ENCODE data around the gene KLC1.

KLC1 gene

DNA sequence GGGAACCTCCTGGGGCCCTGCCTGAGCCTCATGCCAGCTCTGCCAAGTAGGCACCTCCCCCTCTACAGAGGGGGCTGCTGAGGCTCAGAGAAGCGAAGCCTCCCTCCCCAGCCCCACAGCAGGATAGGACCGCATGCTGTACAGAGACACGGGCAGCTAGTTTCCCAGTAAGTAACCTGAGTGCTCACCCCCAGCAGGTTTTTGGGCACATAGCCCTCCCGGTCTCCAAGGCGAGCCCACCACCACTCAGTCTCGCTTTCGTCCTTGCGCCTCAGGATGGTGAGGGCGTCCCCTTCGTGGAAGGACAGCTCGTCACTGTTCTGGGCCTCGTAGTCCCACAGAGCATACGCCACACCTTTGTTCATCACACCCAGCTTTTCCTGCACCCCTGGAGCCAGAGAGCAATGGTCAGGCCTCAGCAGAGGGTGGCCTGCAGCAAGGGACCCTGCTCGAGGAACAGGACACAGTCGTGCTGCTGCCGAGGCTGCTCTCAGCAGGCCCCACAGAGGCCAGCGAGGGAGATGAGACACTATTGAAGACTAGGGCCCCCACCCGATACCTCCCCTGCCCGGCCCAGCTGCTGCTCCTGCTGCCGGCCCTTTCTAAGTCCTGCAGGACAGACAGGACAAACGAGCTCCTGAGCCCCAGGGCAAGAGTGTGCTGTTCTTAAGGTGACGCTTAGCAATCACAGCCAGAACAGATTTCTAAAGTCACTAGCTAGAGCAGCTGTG is 107.0 kb downstream of the KLC1 start:
- DNase-seq (ENCODE audit: low read depth), result no peak

DNA sequence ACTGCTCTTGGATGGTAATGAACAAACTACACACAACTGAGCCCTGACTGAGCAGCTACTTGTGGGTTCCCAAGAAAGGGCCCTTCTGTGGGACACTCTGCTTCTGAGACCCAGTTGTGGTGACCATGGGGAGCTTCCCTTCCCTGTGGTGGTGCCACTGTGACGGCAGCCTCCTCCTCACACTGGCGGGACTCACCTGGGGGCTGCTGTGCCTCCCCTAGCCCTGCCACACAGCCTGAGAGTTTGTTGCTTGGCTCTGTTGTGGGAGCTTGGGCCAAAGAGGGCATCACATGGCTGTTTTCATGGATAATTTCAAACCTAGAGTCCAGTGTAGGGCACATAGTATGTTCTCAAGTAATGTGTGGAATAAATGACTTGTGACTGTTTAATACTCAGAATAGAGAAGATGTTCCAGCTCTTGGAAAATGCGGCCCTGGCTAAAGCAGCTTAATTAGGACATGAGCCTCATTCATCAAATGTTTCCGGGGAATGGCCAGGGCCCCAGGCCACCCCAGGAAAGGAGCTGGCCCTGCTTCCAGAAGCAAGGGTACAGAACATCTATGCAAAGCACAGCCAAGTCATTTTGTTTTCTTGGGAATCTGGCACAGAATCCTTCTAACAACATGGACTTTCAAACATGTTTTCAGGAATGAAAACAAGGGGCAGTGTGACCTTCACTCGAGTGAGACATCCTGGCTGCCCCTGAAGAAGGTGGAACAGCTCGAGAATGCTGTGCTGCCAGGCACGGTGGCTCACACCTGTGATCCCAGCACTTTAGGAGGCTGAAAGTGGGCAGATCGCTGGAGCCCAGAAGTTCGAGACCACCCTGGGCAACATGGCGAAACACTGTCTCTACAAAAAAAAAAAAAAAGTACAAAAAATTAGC is 107.8 kb downstream of the KLC1 start:
- DNase-seq (ENCODE audit: low read depth), result no peak

DNA sequence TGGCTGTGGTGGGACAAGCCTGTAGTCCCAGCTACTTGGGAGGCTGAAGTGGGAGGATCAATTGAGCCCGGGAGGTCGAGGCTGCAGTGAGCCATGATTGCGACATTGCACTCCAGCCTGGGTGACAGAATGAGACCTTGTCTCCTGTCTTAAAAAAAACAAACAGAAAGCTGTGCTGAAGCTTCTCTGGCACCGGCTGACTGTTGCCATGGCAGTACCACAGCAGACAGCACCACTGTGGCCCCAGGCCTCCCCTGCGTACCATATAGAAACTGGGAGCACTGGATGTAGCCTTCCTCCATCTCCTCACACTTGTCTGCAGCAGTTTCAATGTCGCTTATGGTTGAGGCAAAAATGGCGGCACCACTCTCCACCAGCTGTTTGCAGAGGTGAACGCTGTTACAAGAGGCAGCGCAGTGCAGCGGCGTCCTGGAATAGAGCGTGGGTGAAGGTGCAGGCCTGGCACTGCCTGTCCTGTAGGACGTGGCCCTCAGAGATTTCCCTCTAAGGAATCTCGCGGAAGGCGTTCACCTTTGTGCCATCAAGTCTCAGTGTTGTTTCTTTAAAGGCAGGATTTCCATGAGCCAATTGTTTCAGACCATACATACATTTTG is 108.5 kb downstream of the KLC1 start:
- no peak for DNase-seq (ENCODE audit: low read depth)

DNA sequence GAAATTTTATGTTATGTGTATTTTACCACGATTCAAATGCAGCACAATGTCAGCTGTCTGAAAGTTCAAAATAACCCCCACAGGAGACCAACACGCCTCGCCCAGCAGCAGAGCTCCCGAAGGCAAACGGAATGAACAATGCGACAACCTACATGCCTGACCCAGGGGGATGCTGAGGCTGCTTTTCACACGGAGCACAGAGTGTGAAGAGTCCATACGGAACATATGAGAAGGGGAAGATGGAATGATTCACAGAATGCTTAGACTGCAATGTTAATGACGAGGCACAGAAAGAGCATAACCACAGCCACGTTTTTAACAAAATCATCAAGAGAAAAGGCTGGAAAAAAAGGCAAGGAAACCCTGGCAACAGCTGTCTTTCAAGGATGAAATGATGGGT is 109.2 kb downstream of the KLC1 start:
- no peak for DNase-seq (ENCODE audit: low read depth)

DNA sequence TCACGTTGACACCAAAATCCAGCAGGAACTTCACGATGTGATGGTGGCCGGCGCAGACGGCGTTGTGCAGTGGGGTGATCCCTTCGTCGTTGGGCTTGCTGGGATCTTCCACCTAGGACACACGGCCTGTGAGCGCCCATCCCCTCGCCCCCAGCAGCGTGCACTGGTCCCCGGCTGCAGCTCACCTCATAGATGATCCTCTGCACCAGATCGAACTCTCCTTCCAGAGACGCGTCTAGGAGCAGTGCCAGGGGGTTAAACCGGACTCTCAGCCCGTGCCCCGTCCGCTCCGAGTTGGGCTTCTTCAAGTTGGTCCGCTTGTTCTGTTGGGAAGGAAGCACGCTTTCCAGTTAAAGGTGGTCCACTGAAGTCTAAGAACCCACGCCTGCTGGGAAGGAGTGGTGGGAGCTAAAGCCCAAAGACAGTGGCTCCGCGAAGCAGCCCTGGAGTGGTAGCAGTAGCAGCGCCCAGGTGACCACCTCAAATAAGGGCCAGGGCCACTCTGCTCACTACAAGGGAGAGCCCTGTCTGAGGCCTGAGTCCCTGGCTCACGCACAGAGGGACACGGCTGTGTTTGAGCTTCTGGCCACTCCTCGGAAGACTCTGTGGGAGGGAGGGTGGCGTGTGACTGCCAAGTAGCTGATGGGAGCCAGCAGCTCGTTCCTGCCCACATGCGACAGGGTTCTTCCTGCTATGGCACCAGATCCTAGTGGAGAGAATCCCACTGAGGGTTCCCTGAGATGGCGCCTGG is 109.9 kb downstream of the KLC1 start:
- DNase-seq (ENCODE audit: low read depth), result no peak

DNA sequence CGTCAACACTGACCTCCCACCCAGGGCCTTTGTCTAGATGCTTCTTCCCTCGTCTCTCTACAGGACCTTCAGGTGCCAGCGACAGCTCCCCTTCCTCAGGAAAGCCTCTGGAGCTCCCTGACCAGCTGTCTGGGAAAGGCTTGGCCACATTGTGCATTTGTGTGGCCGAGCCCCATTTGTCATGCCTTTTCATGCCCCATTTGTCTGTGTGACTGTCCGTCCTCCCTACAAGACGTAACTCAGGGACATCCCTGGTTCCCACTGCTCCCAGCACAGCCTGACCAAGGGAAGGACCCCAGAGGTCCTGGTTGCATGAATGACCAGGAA is 110.4 kb downstream of the KLC1 start:
- no peak for DNase-seq (ENCODE audit: low read depth)

DNA sequence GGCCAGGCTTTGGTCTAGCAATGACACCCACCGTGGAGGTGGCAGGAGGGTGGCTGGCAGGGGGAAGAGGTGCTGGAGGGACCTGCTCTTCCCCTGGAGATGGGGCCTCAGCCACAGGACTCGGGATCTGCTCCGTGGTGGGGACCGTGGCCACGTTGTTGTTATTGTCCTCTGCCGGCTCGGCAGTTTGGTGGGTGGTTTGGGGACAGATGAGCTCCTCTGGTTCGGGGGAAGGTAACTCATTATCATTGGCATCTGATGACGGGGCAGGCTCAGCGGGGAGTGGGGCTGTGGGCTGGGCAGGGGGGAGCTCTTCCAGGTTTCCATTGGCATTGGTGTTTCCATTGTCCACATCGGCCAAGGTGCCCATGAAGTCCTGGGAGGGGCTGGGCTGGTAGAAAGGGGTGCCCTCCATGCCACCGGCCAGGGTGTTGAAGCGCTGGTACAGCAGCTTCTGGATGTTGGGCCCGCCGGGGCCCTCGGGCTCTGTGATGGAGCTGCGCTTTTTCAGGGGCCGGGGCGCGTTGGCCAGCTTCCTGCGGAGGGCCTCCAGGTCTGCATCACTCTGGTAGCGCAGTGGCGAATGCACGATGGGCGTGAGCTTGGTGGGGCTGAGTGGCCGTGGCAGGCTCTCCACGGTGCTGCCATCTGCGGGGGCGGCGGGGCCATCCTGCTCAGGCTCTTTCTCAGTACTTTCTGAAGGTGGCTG is 110.9 kb downstream of the KLC1 start:
- no peak for DNase-seq (ENCODE audit: low read depth)

DNA sequence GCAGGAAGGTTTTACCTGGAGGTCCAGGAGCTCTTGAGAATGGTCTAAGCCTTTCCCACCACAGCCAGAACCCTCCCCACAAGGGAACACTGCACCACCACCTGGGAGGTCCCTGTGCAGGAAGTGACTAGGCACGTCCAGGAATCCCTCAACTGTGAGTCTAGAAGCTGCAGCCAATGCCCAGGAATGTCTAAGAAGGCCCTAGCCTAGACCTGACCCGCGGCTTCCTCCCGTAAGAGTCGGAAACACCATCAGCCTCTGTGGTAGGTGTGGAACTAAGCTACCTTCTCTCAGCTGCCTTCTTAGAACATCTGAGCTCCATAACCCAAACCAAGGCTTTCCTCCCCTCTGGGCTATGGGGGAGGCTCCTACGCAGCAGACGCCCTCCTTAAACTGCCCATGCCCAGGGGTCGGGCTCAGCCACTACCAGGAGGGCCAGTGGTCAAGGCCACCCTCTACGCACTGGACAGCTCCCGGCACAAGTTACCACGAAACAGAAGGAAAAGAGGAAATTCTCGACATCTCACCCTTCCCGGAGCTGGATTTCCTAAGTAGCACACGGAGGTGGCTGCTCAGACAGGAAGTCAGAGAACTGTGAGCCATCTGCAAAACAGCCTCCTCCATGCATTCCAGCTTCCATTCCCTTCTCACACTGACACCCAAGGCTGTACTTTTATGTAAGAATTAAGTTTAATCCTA is 112.1 kb downstream of the KLC1 start:
- DNase-seq (ENCODE audit: low read depth), result no peak

DNA sequence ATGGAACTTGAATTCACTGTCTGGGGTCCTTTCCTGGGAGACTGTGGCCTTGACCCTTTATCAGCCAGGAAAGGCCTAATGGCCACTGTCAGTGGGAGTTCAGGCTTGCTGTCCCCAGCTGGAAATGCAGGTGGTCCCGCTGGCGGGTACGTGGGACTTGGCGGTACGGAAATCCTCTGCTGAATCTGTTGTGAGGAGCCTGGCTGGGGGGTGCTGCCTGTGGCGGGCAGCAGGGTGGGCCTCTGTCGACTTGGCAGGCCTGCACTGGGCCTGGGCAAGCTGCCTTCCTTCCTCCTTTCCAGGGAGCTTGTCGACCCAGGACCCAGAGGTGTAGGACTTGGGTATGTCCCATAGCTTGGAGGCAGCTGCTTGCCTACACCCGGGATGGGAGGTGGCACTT is 112.9 kb downstream of the KLC1 start:
- DNase-seq (ENCODE audit: low read depth), result no peak

DNA sequence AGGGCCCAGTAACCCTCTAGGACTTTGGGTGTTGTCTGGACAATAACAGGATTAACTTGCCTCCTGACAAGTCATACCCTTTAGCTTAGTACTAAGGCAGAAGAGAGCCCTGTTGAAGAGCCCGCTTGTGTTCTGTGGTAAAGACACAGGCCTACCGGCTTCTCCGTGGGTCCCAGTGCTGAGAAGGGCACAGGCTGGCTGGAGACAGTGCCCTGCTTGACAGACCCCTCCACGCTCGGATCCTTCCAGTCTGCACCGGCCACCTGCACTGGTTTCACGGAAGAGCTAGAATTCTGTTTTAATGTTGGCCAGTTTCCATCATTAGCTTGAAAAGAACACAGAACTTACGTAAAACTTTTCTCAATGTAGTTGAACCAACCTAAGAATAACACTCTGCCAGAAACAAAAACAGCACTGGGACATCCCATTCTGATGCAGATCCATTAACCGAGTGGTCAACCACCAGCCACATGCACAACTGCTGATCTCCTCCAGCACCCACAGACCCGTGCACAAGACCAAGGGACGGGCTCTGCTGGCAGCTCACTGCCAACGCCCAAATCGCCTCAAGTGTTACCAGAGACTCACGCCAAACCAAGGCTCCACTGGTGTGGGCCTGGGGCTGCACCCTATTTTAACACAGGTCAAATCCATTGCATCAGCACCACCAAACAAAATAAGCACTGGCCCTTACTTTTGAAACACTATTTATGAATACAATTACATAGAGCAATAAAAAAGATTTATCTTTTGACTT is 113.7 kb downstream of the KLC1 start:
- DNase-seq (ENCODE audit: low read depth), result no peak

DNA sequence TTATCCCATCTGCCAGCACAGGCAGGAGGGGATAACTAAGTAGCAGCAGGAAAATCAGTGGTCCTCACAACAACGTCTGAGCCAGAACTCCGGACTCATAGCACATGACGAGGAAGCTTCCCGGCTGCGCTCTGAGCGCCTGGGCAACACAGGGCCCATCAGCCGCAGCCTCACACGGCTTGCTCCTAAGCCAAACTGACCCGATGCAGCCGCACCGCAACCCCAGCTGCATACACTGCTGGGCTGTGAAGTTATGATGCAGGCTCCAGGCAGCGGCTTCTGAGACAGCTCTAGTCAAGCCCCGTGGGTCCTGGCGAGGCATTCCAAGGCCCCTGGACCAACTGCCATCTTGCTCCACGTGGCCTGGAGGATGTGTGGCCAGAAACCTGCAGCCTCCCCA is 114.7 kb downstream of the KLC1 start:
- no peak for DNase-seq (ENCODE audit: low read depth)

DNA sequence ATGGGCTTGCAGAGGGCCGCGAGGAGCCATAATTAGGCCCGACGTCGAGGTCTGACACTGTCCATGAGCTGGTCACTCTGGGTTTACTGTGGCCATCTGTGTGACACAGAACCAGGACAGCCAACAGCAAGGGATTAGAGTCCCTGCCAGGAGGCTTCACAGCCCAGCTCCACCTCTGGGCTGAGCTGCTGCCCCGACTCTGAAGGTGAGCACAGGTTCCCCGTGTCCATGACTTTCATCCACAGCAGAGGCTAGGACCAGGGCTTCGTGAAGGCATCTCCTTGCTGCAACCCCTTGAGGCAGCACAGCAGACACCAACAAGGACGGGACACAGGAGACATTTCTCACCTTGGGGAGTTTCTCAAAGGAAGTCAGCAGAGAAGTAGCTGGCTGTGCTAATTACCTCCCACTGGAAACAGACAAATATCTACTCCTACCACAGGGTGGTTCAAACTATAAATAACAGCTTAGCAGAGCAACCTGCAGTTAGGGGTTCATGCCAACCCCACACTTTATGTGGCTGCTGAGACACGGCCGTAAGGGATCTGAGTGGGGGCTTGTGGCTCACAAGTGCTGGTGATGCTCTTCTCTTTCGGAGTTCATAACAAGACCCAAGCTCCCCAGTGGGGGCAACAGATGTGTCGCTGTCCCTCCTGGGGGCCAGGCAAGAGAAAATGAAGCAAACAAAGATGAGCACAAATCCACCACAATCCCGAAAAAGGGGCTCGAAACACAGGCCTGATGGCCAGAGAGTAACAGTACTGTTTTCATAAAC is 115.8 kb downstream of the KLC1 start:
- no peak for DNase-seq (ENCODE audit: low read depth)

DNA sequence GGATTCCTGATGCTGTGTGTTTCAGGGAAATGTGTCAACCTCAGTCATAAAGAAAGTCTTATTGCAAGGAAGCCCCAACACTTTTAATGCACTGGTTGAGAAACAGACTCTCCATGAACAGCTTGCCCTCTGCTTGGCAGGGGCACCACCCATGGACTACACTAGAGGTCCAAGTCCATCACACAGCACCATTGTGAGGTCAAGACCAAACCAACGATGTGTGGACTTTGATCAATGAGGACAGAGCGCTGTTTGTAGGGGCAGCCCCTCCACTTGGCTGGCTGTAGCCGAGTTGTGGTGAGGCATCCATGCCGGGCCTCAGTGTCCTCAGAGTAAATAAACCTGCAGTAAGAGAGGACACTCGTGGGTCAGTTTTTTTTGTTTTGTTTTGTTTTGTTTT is 116.4 kb downstream of the KLC1 start:
- no peak for DNase-seq (ENCODE audit: low read depth)

DNA sequence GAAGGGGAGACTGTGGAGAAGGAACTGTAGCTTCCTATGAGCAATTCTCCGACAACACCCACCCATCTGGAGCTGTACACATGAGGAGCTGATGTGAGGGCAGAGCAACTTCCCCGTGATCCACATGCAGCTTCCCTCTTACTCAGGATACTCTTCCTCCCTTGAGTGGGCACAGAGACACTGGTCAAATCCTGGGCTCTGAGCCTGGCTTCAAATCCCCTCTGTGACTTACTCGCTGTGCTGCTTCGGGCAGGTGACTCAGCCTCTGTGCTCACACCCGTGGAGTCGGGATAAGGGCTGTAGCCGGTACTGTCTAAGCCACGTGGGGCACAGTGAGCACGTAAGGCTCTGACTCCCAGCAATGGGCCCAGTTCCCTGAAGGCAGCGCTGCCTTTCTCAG is 117.7 kb downstream of the KLC1 start:
- DNase-seq (ENCODE audit: low read depth), result no peak

DNA sequence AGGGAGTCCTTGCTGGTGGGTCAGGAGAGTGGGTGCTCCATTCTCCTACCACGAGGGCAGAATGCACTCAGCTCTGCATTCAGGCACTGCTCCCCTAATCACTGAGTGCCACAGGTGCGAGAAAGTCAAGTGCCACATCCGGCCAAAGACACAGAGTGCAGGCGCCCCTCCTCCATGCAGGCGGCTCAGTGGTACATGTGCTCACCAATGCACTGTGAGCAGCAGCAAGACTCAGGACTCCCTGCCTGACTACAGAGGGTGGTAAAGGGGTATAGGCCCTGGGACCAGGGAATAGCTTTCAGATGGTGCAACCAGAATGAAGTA is 119.5 kb downstream of the KLC1 start:
- DNase-seq (ENCODE audit: low read depth), result peak; percentile 7

DNA sequence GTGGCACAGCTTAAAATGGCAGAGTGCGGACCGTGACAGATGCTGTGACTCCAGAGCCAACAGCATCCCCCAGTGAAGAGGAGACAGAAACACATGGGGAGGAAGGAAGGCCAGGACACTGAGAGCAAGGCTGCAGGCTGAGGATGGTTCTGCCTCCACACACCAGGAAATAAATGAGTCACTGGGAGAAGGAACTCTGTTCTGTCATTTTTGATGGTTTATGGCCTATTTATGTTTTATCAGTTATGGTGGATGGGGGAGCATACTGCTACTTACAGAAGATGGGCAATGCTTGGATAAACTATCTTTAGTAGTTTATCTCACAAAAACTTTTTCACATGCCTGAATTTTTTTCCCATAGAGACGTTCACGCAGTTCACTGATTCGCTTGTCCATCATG is 120.4 kb downstream of the KLC1 start:
- no peak for DNase-seq (ENCODE audit: low read depth)

DNA sequence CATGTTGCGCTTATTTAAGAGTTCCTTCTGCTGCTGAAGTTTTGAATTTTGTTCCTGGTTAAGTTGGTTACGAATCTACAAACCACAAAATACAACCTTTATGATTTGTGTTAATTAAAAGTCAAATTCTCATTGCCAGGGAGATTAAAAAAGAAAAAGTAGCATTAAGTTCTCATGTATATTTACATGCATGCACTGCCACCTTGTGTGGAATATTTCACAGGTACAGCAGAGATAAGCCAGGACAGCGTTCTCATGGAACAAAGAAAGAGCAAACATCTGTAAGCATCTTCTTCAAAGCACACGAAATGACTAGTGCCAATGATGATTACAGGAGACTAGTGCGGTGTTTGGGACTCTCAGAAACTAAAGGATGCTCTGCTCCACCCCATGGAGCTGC is 120.8 kb downstream of the KLC1 start:
- DNase-seq (ENCODE audit: low read depth), result no peak

Data from stimulated activated CD8-positive, alpha-beta memory T cell treated with anti-CD3 and anti-CD28 coated beads, Interleukin-15, amount 100 ng/mL, for 24 hours (primary cell).